Measurements from ENCODE around the gene EPHA8. TPM values are rescaled to one million over a fixed set of nuclear protein-coding genes. Genes with fewer than 3 reads are reported as not detected.

EPHA8 gene
- polyA plus RNA-seq, 1 of the 3 experiments (the other 2 are of a cell fraction): 0.02 TPM

GRCh38 chr1:22524481-22524880 is 38.8 kb upstream of the EPHA8 start:
- Histone ChIP-seq H4K20me1 (ENCODE audit: insufficient read depth) (no peaks in the 10 kb centered on the region), H3K4me1 (ENCODE audit: control insufficient read depth in 1 of 2, insufficient read depth in 2 of 2, low read depth in 1 of 2, low read length in 1 of 2) (peaks cover 0 to 22% of the 10 kb centered on the region in 2 experiments; a peak in 1 of 4 replicates), H3F3A (replicated peaks; ENCODE audit: insufficient read depth) (no peaks in the 10 kb centered on the region), H3K9me3 (no peaks in the 10 kb centered on the region), H3K27ac (ENCODE audit: low read depth in 2 of 2, low read length in 1 of 2) (no peak overlapping the region), H3K36me3 (replicated peaks in 1 of 2; ENCODE audit: control insufficient read depth in 1 of 2, insufficient read depth in 2 of 2, low read length in 1 of 2) (peaks cover 4 to 76% of the 10 kb centered on the region in 2 experiments), H3K9me2 (no peaks in the 10 kb centered on the region), H3K9ac (no peak overlapping the region), H3K4me2 (no peak overlapping the region), H2AFZ (ENCODE audit: low read depth) (no peak overlapping the region), H3K79me2 (ENCODE audit: insufficient read depth) (no peaks in the 10 kb centered on the region), H3K27me3 (ENCODE audit: insufficient read depth) (no peaks in the 10 kb centered on the region), H3K4me3 (ENCODE audit: low read depth in 2 of 2, low read length in 1 of 2) (no peak overlapping the region)
- 100% methylated on average over 3 of the region's 5 CpGs for WGBS (ENCODE audit: low lambda C conversion rate)
- TF ChIP-seq NRF1 (IDR thresholded peaks at IDR 0.05; ENCODE audit: low read depth, low read length): no peak
- no peak for TF ChIP-seq TCF12 (IDR thresholded peaks at IDR 0.05)
- no peak for TF ChIP-seq CTCF (IDR thresholded peaks at IDR 0.05)
- TF ChIP-seq FOSL2 (IDR thresholded peaks at IDR 0.05; ENCODE audit: borderline replicate concordance, low read depth): no peak
- TF ChIP-seq NFIC (IDR thresholded peaks at IDR 0.05; ENCODE audit: borderline replicate concordance): no peak
- TF ChIP-seq GATA2 (CRISPR knock-in tag; IDR thresholded peaks at IDR 0.05): no peak
- TF ChIP-seq, protein P1, sequence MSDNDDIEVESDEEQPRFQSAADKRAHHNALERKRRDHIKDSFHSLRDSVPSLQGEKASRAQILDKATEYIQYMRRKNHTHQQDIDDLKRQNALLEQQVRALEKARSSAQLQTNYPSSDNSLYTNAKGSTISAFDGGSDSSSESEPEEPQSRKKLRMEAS (IDR thresholded peaks at IDR 0.05; ENCODE audit: low read depth): no peak
- TF ChIP-seq, protein P2, sequence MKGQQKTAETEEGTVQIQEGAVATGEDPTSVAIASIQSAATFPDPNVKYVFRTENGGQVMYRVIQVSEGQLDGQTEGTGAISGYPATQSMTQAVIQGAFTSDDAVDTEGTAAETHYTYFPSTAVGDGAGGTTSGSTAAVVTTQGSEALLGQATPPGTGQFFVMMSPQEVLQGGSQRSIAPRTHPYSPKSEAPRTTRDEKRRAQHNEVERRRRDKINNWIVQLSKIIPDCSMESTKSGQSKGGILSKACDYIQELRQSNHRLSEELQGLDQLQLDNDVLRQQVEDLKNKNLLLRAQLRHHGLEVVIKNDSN (IDR thresholded peaks at IDR 0.05; ENCODE audit: borderline replicate concordance, low read depth): no peak
- TF ChIP-seq, protein P3, sequence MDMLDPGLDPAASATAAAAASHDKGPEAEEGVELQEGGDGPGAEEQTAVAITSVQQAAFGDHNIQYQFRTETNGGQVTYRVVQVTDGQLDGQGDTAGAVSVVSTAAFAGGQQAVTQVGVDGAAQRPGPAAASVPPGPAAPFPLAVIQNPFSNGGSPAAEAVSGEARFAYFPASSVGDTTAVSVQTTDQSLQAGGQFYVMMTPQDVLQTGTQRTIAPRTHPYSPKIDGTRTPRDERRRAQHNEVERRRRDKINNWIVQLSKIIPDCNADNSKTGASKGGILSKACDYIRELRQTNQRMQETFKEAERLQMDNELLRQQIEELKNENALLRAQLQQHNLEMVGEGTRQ (IDR thresholded peaks at IDR 0.05; ENCODE audit: borderline replicate concordance, low read depth, low read length): no peak
- TF ChIP-seq YY1 (IDR thresholded peaks at IDR 0.05; ENCODE audit: low read depth): no peak
- TF ChIP-seq POLR2AphosphoS5 (IDR thresholded peaks at IDR 0.05; ENCODE audit: low read depth, low read length): no peak
- no peak for TF ChIP-seq FOXM1 (IDR thresholded peaks at IDR 0.05; ENCODE audit: low read depth)
- TF ChIP-seq EP300 (IDR thresholded peaks at IDR 0.05; ENCODE audit: borderline replicate concordance in 1 of 2, low read depth in 1 of 2, low read length in 1 of 2): no peak
- no peak for TF ChIP-seq JUND (IDR thresholded peaks at IDR 0.05)
- no peak for TF ChIP-seq SIN3A (IDR thresholded peaks at IDR 0.05; ENCODE audit: borderline replicate concordance, low read depth, low read length)
- TF ChIP-seq ZBTB33 (IDR thresholded peaks at IDR 0.05; ENCODE audit: borderline replicate concordance, low read depth): no peak
- TF ChIP-seq TAF1 (IDR thresholded peaks at IDR 0.05; ENCODE audit: borderline replicate concordance, low read depth, low read length): no peak
- TF ChIP-seq ELF1 (IDR thresholded peaks at IDR 0.05): no peak
- TF ChIP-seq, protein P4, sequence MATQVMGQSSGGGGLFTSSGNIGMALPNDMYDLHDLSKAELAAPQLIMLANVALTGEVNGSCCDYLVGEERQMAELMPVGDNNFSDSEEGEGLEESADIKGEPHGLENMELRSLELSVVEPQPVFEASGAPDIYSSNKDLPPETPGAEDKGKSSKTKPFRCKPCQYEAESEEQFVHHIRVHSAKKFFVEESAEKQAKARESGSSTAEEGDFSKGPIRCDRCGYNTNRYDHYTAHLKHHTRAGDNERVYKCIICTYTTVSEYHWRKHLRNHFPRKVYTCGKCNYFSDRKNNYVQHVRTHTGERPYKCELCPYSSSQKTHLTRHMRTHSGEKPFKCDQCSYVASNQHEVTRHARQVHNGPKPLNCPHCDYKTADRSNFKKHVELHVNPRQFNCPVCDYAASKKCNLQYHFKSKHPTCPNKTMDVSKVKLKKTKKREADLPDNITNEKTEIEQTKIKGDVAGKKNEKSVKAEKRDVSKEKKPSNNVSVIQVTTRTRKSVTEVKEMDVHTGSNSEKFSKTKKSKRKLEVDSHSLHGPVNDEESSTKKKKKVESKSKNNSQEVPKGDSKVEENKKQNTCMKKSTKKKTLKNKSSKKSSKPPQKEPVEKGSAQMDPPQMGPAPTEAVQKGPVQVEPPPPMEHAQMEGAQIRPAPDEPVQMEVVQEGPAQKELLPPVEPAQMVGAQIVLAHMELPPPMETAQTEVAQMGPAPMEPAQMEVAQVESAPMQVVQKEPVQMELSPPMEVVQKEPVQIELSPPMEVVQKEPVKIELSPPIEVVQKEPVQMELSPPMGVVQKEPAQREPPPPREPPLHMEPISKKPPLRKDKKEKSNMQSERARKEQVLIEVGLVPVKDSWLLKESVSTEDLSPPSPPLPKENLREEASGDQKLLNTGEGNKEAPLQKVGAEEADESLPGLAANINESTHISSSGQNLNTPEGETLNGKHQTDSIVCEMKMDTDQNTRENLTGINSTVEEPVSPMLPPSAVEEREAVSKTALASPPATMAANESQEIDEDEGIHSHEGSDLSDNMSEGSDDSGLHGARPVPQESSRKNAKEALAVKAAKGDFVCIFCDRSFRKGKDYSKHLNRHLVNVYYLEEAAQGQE (IDR thresholded peaks at IDR 0.05; ENCODE audit: low read depth, low read length): no peak
- ChIA-PET POLR2A (no interaction called here), CTCF (interaction anchor here (0.7 to 11.7 kb wide), 5 partner anchors 17 to 118 kb away, joined by 3 to 289 read pairs (median 4); partner anchors contain the start of gene C1QC)
- DNase-seq: no peak

Measured in SK-N-SH (cell line).